Measurements from ENCODE around the gene ANKRD28. TPM values are rescaled to one million over a fixed set of nuclear protein-coding genes. Genes with fewer than 3 reads are reported as not detected.

The ANKRD28 gene
- total RNA-seq, 2 donors from 2014 or later: 33.4 to 37.1 TPM

DNA sequence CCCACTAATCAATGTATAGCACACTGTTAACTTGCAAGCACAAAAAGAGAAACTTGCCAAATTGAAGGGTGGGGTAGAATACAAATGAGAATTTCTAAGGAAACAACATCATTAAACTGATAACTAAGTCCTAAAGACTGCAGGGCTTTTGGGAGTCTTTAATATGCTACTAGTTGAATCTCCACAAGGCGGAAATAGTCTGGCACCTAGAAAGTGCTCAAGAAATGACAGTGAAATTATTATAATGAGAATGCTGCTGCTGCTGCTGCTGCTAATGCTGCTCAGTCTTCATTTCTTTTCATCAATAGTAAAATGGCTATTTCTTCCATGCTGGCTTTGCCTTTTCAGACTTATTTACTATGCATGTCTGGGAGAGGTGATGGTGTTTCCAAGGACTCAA lies 104.4 kb downstream of the ANKRD28 start:
- no peaks in the 10 kb centered on the region for H3K4me1 ChIP-seq (ENCODE audit: control insufficient read depth, insufficient read depth, low read length)
- H3K27me3 Mint-ChIP-seq (ENCODE audit: insufficient read depth): no peaks in the 10 kb centered on the region

DNA sequence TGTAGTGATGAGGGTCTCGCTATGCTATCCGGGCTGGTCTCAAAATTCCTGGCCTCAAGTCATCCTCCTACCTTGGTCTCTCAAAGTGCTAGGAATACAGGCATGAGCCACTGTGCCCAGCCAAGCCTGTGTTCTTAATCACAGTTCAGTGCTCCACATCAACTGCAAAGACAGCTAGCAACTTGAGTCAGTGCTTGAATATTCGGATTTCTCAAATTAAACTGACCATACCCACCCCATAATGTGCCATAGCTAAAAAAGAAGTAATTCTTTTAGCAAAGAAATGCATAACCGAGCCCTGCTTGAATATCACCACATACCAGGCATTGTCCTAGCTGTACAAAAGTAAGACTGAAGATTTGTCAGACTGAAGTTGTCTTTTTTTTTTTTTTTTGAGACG lies 107.0 kb downstream of the ANKRD28 start:
- Histone ChIP-seq H3K27me3 (ENCODE audit: control insufficient read depth, insufficient read depth, low read length, poor library complexity, severe bottlenecking) (no peaks in the 10 kb centered on the region), H3K9me3 (ENCODE audit: control insufficient read depth, low read length) (no peaks in the 10 kb centered on the region), H3K36me3 (ENCODE audit: control insufficient read depth, insufficient read depth, low read length) (peaks cover 39% of the 10 kb centered on the region), H3K4me3 (ENCODE audit: low read length) (no peak overlapping the region), H3K9ac (ENCODE audit: extremely low read depth, low read length, poor library complexity, severe bottlenecking) (no peak overlapping the region), H3K4me1 (ENCODE audit: control insufficient read depth, insufficient read depth, low read length) (no peaks in the 10 kb centered on the region), H3K27ac (ENCODE audit: low read depth, low read length) (no peak overlapping the region)
- H3K27me3 Mint-ChIP-seq (ENCODE audit: insufficient read depth): no peaks in the 10 kb centered on the region
- TF ChIP-seq CTCF (conservative IDR thresholded peaks at IDR 0.05): no peak
- H3K36me3 Mint-ChIP-seq (ENCODE audit: low read depth): peaks cover 29% of the 10 kb centered on the region
- no peak for DNase-seq
- H3K9me3 Mint-ChIP-seq: no peaks in the 10 kb centered on the region
- H3K27ac Mint-ChIP-seq: no peak overlapping the region
- H3K4me3 Mint-ChIP-seq: no peak overlapping the region
- WGBS, 2 experiments (ENCODE audit: insufficient coverage in 1 of 2, insufficient read length in 1 of 2): 71 to 92% methylated on average over 1 to 5 of the region's 5 CpGs
- H3K4me1 Mint-ChIP-seq: peaks cover 3% of the 10 kb centered on the region

More for the DNA sequence above, 104.4 kb downstream of the ANKRD28 start:
- H3K27ac Mint-ChIP-seq: no peak overlapping the region
- no peak for DNase-seq
- no peak overlapping the region for H3K4me3 Mint-ChIP-seq
- no peak overlapping the region for H3K27ac ChIP-seq (ENCODE audit: low read depth, low read length)
- peaks cover 33% of the 10 kb centered on the region for H3K36me3 ChIP-seq (ENCODE audit: control insufficient read depth, insufficient read depth, low read length)
- WGBS, 2 experiments (ENCODE audit: insufficient coverage in 1 of 2, insufficient read length in 1 of 2): no CpG with 5 or more reads among the region's 1 CpG
- H3K4me3 ChIP-seq (ENCODE audit: low read length): no peak overlapping the region
- H3K27me3 ChIP-seq (ENCODE audit: control insufficient read depth, insufficient read depth, low read length, poor library complexity, severe bottlenecking): no peaks in the 10 kb centered on the region
- H3K9ac ChIP-seq (ENCODE audit: extremely low read depth, low read length, poor library complexity, severe bottlenecking): no peak overlapping the region
- H3K9me3 Mint-ChIP-seq: no peaks in the 10 kb centered on the region
- TF ChIP-seq CTCF (conservative IDR thresholded peaks at IDR 0.05): peak; percentile 61
- H3K4me1 Mint-ChIP-seq: peaks cover 3% of the 10 kb centered on the region
- H3K36me3 Mint-ChIP-seq (ENCODE audit: low read depth): peaks cover 23% of the 10 kb centered on the region
- H3K9me3 ChIP-seq (ENCODE audit: control insufficient read depth, low read length): no peaks in the 10 kb centered on the region

DNA sequence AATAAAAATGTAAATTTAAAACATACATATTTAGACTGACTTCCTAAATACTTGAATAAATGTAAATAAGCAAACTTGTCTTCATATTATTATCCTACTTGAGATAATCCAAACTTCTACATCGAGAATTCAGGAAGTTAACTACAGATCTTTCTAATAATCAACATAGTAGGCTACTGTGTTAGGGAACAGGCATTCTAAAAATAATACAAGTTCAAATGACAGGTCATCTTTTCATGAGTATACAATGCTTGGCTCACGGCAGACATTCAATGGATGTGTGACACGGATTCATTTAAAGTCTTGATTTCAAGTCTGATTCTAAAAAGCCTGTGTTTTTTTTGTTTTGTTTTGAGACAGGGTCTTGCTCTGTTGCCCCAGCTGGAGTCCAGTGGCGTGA lies 107.5 kb downstream of the ANKRD28 start:
- Histone ChIP-seq H3K4me1 (ENCODE audit: control insufficient read depth, insufficient read depth, low read length) (no peaks in the 10 kb centered on the region), H3K27me3 (ENCODE audit: control insufficient read depth, insufficient read depth, low read length, poor library complexity, severe bottlenecking) (no peaks in the 10 kb centered on the region), H3K9me3 (ENCODE audit: control insufficient read depth, low read length) (no peaks in the 10 kb centered on the region), H3K4me3 (ENCODE audit: low read length) (no peak overlapping the region), H3K27ac (ENCODE audit: low read depth, low read length) (no peak overlapping the region), H3K36me3 (ENCODE audit: control insufficient read depth, insufficient read depth, low read length) (peaks cover 42% of the 10 kb centered on the region), H3K9ac (ENCODE audit: extremely low read depth, low read length, poor library complexity, severe bottlenecking) (no peak overlapping the region)
- peaks cover 3% of the 10 kb centered on the region for H3K4me1 Mint-ChIP-seq
- 94 to 100% methylated on average over 2 to 4 of the region's 4 CpGs for WGBS, 2 experiments (ENCODE audit: insufficient coverage in 1 of 2, insufficient read length in 1 of 2)
- H3K27me3 Mint-ChIP-seq (ENCODE audit: insufficient read depth): no peaks in the 10 kb centered on the region
- no peak for DNase-seq
- H3K9me3 Mint-ChIP-seq: no peaks in the 10 kb centered on the region
- no peak overlapping the region for H3K27ac Mint-ChIP-seq
- peaks cover 32% of the 10 kb centered on the region for H3K36me3 Mint-ChIP-seq (ENCODE audit: low read depth)
- no peak for TF ChIP-seq CTCF (conservative IDR thresholded peaks at IDR 0.05)
- no peak overlapping the region for H3K4me3 Mint-ChIP-seq
